Airway epithelial cell (primary cell): ENCODE results near the gene ZFAND2A. TPM values are rescaled to one million over a fixed set of nuclear protein-coding genes. Genes with fewer than 3 reads are reported as not detected.

Source experiments
- total RNA-seq: library from RNA; depleted of rRNA; stranded (reverse); fragments of >200 nt; gene quantifications from 2 replicates; pipeline ENCODE4 v1.2.3, GENCODE V29; 2015

ZFAND2A gene
- total RNA-seq: 10.7 and 11.2 TPM in 2 replicates

GRCh38 chr7:1159891-1160669 is at the start of gene ZFAND2A:
ZFAND2A (minus strand) TSS chr7:1160196; CDS start chr7:1158212, 1,984 bp downstream.

Other genes with a start within 250 kb of the ZFAND2A start
- 20.8 and 32.2 TPM in 2 replicates for gene ADAP1, start 205.5 kb downstream of the ZFAND2A start, total RNA-seq
- gene COX19, start 184.6 kb downstream of the ZFAND2A start, total RNA-seq: 5.3 and 8.2 TPM in 2 replicates
- gene CYP2W1, start 177.0 kb downstream of the ZFAND2A start, total RNA-seq: 8.2 and 13.1 TPM in 2 replicates
- gene GPR146, start 115.7 kb downstream of the ZFAND2A start, total RNA-seq: 0.14 and 0.42 TPM in 2 replicates
- gene GPER1, start 72.1 kb downstream of the ZFAND2A start, total RNA-seq: 0.49 and 1.2 TPM in 2 replicates
- gene UNCX, start 72.7 kb upstream of the ZFAND2A start, total RNA-seq: not detected in 2 replicates